Measurements from ENCODE around the gene RPL15.
A peak's percentile ranks its signal among the peaks of the same experiment; 100 is the strongest.
"Not testable (repeated sequence)": the region's sequence is repeated elsewhere in the genome, so short reads cannot be mapped to it uniquely, and the experiment has no call there.

RPL15 gene

DNA sequence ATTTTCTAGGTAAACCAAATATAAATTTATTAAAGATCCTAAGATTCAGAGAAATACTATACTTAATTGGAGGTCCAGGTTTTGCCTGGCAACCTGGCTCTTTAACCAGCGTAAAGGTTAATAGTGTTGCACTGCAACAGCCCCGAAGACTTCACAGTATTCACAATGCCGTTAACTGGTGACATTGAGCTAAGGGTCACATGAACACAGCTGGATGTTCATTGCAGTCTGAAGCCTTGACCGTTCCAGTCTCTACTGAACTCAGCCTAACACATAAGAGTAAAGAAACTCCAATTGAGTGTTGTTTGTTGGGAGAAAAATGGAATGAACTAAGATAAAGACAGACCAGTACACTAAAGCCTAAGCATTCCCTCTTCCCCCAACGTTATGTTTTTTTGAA is 27.0 kb upstream of the RPL15 start:
- no peak for DNase-seq

DNA sequence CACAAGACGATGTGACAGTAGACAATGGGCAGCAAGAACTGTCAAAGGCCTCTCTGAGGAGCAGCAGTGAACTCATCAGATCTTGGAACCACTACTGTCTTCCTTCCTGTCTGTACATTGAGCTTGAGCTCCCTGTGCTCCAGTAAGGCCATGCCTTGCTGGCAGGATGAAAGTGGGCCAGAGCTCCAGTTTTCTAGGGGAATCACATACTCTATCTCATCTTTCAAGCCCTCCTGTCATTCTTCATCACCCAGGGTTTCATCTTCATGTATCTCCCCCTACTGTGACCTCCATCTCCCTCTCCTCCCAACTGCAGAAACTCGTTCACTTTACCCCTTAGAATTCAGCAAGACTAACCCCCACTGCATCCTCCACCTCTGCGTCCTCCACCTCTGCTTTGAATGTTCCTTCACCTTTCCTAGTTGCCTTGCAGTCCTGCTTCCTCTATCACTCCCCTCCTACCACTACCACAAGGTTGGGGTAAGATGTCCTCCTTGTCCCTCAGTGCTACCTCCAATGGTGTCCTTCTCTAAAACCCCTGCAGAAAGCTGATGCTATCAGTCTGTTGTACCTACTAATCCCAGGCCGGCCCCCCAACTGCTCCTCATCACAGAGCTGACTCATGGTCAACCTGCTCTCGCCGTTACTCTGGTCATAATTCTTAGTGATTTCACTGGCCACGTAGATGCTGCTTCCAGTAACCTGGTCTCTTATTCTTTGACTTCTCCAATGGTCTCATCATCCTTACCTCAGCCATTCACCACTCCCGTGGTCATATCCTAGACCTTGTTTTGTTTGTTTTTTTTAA is 22.5 kb upstream of the RPL15 start:
- DNase-seq: no peak

DNA sequence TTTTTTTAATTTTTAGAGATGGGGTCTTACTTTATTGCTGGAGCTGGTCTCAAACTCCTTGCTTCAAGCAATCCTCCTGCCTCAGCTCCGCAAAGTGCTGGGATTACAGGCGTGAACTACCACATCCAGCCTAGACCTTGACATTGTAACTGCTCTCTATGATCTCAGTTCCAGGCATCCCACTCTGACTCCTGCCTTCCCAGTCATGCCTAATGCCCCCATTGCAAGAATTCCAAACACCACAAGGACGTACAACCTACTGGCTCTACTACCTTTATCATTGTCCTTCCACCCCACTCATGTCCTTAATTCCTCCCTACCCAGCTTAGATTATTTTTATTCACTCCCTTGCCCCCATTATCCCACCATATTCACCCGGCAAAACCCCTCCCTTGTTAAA is 21.8 kb upstream of the RPL15 start:
- no peak for DNase-seq

DNA sequence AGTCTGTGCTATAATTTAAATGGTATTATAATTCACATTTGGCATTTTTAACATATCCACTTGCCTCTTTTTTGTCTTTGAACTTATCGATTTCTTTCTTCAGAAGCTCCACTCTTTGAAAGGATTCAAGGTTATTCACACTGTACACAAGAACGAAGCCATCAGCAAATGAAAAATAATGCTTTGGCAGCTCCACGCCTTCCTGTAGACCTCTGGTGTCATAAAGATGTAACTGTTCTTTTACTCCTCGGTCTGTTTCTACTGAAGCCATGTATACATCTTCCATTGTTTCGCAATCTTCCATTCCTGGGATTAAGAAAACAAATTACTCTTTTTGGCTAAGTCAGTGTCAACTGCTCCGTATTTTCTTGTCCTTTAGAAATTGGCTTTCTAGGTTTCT is 16.2 kb upstream of the RPL15 start:
- DNase-seq: no peak

DNA sequence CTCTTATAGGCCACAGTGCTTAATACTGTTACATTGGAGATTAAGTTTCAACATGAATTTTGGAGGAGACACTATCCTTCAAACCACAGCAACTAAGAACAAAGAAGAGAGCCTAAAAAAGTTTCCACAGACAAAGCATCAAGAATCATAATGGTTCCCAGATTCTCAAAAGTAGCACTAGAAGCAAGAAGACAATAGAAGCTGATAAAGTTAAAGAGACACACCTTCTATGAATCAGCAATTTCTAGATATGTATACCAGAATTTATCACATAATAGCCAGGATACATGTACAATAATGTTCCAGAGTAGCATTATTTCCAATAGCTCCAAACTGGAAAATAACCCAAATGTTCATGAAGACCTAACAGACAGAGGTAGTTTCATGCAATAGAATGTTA is 12.4 kb upstream of the RPL15 start:
- DNase-seq: no peak

DNA sequence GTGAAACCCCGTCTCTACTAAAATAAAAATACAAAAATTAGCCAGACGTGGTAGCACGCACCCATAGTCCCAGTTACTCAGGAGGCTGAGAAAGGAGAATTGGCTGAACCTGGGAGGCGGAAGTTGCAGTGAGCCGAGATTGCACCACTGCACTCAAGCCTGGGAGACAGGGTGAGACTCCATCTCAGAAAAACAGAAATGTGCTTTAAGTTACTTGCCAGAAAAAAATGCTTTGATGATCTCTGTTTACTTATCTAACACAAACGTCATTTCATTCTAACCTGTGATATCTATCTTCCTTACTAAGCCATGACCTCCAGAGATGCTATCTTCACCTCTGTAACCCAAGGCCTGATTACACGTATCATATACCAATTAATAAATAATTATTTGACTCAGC is 7.6 kb upstream of the RPL15 start:
- no peak for DNase-seq

DNA sequence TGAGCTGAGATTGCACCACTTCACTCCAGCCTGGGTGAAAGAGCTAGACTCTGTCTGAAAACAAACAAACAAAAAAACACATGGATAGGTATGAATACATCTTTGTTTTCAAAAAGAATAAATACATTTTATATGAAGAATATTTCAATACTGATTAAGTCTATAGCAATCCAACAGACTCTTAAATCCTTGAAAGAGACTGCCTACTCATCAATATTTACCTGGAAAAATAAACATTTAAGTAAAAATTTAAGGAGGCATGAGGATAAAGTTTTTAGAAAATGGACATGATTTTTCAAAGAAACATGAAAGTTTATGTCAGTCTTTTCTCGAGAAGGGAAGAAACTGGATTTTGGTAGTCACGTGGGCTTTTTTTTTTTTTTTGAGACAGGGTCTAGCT is 5.5 kb upstream of the RPL15 start:
- DNase-seq: no peak

DNA sequence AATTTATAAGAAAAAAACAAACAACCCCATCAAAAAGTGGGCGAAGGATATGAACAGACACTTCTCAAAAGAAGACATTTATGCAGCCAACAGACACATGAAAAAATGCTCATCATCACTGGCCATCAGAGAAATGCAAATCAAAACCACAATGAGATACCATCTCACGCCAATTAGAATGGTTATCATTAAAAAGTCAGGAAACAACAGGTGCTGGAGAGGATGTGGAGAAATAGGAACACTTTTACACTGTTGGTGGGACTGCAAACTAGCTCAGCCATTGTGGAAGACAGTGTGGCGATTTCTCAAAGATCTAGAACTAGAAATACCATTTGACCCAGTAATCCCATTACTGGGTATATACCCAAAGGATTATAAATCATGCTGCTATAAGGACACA is 4.6 kb upstream of the RPL15 start:
- DNase-seq: not testable (repeated sequence)

DNA sequence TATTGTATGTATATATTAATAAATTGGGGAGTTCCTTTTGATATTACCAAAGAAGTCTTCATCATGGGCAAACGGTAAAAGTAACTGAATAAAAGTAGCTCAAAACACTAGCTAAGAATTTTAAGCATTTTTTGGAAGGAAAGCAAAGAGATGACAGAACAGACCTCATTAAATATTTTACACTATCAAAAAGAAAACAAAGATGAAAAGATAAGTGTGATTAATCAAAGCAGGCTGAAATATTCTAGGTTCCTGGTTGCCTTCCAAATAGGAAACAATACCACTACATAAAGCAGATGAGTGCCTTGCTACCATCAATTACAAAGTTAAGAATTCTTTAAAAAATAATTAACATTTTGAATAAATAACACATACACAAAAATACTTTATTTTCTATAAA is 3.8 kb upstream of the RPL15 start:
- no peak for DNase-seq

DNA sequence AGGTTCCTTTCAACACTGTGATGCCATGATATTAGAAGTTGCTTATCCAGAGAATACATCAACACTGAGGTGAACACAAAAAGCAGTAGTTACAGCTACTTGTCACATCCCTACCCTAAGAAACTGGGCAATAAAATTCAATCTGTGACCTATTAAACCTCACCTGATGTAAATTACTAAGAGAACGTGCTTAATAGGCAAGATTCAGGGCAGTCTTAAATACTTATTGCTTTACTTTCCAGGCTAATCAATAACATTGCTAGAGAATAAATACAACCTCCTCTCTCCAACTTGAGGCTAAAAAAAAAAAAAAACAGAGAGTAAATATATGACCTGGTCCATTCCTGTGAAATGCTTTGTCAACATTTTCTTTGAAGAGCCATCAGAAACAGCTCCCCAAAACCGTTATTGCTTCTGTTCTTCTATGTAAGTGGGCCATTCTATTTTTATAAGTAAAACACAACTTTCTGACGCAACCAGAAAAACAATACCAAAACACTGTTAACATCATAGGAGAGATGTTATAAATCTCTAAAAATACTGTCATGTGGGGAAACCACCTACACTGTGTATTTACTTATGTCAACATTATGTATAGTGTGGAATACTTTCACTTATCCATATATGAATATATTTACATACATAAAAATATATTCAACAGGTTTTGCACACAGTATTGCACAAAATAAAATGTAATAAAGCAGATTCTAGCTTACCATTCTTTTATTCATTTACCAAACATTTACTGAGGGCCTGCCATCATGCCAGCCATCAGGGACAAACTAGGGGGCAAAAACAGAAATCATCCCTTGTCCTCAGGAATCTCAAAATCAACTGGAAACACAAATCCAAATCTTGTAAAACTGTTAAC is 2.8 kb upstream of the RPL15 start:
- DNase-seq: no peak

DNA sequence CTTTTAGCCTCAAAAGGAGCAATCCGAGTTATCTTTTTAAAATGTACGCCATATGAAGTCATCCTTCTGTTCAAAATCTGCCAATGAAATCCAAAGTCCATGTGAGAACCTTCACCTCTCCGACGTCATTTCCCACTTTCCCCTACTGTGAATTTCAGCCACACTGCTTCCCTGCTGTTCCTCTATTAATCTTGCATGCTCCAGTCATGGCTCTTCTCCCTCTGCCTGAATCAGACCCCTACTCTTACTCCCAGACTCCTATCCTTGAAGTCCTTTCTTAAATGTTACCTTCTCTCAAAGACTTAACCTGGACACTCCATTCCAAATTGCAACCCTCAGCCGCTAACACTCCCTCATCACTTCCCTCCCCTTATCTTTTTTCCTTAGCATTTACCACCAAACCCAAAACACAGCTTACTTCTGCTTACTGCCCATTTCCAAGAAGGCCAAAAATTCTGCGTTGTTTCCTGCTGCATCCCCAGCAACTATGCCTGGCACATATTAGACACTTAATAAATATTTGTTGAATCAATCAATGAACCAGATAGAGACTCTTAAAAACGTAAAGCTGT is 1.3 kb upstream of the RPL15 start:
- peak in 1 of 2 experiments; percentile 46 for DNase-seq

DNA sequence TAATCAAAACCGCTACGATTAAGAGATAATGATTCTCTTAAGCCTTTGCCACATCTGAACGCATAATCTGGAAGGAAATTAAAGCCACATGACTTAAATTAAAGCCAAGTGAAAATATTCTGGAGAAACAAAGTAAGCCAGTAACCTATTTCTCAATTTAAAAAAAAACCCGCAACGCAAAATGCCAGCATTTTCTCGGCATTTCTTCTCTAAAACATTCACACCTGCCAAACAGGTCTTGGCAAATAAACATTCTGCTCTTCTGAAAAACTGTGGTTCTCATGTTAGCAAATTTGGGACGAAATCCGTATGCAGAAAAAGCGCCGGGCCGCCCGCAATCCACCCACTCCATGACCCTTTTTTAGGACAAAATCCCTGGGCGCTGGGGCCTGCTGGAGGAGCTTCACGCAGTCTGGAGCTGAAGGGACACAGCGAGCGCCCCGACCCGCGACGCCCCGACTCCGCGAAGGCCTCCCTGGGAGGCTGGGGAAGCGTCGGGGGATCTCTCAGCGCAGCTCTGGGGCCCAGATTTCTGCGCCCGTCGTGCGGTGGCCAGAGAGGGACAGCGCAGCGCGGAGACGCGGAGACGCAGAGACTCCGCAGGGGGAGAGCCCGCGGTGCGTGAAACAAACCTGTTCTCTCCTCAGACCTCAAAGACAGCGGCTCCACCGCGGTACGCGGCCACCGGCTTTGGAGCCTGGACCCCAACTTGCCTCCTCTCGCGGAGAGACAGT is 613 bp upstream of the RPL15 start:
- DNase-seq: peak in 1 of 2 experiments; percentile 45

DNA sequence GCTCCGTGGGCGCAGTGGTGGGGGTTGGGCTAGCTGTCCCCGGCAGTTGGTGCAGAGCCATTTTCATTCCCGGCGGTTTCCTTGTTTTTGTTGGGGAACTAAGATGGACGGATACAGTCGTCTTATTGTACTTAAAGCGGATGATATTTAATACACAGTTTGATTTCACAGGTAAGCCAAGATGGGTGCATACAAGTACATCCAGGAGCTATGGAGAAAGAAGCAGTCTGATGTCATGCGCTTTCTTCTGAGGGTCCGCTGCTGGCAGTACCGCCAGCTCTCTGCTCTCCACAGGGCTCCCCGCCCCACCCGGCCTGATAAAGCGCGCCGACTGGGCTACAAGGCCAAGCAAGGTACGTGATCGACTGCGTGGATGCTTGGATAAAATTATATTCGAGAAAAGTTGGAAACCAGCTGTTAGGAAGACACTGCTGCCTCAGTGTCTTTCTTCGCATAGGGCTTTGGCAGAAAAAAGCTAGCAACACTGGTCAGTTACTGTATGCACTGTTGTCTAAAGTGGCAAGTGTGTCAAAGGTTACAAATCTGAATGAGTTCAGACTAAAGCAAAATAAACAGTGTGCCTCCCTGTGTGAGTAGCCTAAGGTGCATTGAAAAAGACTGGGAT is 859 bp downstream of the RPL15 start:
- DNase-seq: peak in 1 of 2 experiments; percentile 42

DNA sequence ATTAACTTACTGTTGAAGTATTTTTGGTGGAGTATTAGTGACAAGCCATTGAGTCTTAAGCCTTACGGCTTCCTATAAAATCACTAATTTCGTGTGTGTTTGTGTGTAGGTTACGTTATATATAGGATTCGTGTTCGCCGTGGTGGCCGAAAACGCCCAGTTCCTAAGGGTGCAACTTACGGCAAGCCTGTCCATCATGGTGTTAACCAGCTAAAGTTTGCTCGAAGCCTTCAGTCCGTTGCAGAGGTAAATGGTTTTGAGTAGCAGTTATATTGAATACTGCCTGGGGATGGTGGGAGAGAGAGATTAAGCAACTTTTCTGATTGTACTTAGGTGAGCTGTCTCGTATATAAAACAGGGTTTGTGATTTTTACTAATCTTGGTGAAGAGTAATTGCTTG is 1.4 kb downstream of the RPL15 start:
- not testable (repeated sequence) for DNase-seq

DNA sequence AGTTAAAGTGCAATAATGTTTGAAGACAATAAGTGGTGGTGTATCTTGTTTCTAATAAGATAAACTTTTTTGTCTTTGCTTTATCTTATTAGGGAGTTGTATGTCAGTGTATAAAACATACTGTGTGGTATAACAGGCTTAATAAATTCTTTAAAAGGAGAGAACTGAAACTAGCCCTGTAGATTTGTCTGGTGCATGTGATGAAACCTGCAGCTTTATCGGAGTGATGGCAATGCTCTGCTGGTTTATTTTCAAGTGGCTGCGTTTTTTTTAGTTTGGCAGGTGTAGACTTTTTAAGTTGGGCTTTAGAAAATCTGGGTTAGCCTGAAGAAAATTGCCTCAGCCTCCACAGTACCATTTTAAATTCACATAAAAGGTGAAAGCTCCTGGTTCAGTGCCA is 2.7 kb downstream of the RPL15 start:
- no peak for DNase-seq

DNA sequence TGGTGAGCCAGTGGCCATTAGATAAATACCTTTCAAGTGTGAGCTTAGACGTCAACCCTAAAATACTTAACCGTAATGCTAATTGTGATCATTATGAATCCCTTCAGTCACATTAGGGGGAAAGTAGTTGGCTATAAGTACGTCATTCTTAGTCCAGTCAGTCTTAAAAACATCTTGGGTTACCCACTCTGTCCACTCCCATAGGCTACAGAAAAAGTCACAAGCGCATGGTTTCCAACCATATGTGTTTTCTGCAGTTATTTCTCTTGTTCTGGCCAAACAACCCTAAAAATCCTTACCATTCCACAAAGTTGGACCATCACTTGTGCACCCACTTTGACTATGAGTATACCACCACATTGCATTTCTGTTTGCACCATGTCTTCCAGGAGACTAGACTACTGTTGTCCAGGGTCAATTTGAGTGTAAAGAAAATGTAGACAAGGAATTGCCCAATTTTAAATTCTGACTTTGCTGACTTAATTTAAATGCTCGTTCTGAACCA is 3.3 kb downstream of the RPL15 start:
- no peak for DNase-seq

DNA sequence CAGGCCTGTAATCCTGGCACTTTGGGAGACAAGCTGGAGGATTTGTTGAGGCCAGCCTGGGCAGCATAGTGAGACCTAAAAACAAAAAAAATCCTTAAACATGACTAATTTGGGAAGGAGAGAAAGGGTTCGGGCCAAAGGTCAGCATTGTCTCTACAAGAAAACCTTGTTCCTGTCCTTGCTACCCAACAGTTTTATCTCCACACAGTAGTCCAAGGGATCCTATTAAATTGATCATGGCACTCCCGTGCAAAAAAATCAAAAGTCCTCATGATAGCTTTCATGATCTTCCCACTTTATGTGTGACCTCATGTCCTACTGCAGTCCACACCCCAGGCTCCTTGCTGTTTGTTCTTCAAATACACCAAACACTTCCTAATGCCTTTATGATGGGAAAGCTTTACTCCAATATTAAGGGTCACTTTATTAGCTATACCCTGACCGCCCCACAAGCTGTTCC is 4.2 kb downstream of the RPL15 start:
- peak in 1 of 2 experiments; percentile 15 for DNase-seq

DNA sequence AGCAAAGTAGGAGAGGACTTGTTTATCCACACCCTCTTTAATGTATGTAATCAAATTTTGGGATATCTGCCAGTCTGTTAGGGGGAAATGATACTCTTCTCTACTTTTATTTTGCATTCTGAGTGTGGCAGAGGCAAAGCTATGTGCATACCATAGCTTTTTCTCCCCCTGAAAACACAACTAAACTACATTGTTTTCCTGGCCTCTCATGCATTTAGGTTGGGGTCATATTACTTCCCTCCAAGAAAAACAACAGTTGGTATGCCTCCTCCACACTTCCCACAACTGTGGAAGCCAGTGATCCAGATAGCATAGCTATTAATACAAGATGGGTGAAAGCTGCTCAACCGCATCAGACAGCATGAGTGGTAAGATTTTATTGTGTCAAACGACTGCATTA is 6.9 kb downstream of the RPL15 start:
- peak; percentile 36 to 73 for DNase-seq

DNA sequence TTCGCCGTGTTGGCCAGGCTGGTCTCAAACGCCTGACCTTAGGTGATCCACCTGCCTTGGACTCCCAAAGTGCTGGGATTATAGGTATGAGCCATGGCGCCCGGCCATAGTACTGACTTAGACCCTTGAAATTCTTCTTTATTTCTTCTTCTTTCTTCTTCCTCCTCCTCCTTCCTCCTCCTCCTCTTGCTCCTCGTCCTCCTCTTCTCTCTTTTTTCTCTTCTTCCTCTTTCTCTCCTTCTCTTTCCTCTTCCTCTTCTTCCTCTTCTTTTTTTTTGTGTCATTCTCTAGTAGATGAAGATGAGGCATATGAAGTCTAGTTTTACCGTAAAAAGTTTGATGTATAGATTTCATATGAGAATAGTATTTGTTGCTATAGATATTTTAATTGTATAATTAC is 9.3 kb downstream of the RPL15 start:
- DNase-seq: no peak

DNA sequence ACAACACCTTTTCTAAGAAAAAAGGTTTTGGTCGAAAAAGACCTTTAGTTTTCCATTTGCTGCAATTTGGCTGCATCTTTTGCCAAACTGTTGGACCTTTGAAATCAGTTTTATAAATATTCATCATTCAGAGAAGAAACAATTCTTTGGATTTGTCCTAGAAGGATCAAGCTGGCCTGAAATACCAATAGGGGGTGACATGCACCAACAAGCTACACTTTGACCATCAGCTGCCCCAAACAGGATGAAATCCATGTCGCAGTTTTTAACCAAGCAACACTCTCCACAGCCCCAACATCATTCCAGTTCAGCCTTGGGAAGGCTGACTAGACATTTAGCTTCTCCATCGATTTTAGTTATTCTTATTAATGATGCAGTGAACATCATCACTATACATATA is 9.8 kb downstream of the RPL15 start:
- DNase-seq: no peak

DNA sequence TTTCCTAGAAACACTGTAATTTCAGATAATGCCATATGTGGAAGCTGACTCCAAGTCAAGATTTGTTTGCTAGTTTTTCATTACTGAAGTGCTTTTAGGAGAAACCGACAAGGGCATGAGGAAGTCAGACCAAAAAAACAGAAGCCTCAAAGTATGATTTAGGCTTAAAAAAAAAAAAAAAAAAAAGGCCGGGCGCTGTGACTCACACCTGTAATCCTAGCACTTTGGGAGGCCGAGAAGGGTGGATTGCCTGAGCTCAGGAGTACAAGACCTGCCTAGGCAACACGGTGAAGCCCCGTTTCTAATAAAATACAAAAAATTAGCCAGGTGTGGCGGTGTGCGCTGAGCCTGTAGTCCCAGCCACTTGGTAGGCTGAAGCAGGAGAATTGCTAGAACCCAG is 11.6 kb downstream of the RPL15 start:
- no peak for DNase-seq

DNA sequence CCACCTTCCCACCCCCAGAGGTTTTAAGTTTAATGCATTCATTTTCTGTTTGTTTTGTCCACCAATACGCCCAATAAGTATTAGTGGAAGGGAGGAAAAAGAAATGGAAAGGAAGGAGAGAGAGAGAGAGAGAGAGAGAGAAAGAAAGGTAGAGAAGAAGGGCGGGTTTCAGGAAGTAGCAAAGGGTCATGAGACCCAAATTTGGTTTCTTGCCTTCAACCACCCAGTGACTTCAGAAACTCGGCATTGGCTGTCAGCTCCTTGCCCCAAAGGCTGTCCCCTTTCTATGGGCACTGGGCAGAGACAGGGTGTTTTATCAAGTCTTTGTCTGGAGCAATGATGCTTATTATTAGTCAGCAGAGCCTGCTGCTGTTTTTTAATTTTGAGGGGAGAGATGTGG is 14.7 kb downstream of the RPL15 start:
- DNase-seq: no peak
